Midbrain (tissue), 1 donor: ENCODE results near the gene CCR8.
A peak's percentile ranks its signal among the peaks of the same experiment; 100 is the strongest.

Source experiments
- DNase-seq: peaks from one replicate; lab custom pipeline; 2025; lab: John Stamatoyannopoulos, UW

CCR8 gene, protein sequence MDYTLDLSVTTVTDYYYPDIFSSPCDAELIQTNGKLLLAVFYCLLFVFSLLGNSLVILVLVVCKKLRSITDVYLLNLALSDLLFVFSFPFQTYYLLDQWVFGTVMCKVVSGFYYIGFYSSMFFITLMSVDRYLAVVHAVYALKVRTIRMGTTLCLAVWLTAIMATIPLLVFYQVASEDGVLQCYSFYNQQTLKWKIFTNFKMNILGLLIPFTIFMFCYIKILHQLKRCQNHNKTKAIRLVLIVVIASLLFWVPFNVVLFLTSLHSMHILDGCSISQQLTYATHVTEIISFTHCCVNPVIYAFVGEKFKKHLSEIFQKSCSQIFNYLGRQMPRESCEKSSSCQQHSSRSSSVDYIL

DNA sequence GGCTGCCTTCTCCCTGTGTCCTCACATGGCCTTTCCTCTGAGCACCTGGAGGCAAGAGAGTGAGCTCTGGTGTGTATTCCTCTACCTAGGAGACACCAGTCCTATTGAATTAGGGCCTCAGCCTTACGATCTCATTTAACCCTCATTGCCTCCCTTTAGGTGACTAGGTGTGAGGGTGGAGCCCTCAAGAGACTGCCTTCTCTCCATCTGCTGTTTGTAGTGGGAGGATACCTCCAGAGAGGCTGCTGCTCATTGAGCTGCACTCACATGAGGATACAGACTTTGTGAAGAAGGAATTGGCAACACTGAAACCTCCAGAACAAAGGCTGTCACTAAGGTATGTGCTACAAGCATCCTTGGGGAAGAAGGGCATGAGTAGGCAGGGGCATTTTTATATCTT, at the start of gene CCR8:
Gene CCR8 (plus strand): TSS at position 217 of the 400 bp plus-strand sequence. CDS start 2,623 bp downstream, outside the sequence.
- no peak for DNase-seq

DNA sequence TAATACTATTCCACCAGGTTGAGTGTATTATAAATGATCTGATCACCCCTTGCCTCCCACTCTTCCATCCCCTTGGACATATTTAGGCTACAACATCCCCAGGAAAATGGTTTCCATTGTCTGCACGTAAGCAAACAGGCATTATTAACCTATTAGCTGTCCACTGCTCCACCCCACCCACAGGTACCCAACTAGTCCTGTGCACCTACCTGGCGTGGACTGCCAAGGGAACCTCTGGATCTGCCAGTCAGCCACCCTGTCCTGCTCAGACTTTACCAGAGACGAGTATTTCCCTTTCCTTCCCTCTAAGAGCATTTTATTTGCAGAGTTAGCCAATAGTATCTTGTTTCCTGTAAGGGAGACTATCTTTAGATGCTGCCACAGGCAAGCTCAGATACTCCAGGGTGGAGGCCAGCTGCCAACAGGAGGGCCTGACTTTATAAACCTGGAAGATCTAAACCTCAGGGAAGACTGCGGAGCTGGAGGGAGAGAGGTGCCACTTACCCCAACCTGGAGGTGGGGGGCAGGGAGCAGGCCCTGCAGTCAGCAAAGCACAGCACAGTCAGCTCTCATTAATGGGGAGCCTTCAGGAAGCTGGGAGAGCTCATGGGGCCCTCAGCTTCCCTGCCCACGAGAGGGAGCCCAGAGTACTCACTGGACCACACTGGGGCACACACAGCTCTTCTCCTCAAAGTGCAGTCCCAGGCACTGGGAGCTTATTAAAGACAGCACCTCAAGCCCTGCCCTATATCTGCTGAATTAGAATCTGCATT, 49.6 kb upstream of the CCR8 start, which contains the start of gene CX3CR1:
Gene CX3CR1 (minus strand): TSS at position 292 of the 773 bp plus-strand sequence. CDS start 13,527 bp downstream, outside the sequence.
- DNase-seq, result peak; percentile 24

DNA sequence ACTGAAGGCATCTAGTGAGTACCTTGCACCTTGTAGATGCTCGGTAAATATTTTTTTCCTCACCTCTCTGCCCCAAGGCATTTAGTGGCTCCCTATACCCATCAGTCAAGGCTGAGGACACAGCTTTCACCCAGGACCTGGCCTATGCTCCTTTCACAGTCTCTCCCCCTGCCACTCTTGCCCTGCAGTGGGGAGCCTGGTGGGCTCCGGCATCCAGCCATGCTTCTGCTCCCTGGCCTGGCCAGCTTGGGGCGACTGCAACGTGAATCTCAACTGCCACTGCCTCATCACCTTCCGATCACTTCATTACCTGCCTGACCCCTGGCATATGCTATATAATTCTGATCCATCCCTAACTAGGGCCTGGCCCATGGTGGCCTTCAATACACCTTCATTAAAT, 48.9 kb upstream of the CCR8 start:
- no peak for DNase-seq

DNA sequence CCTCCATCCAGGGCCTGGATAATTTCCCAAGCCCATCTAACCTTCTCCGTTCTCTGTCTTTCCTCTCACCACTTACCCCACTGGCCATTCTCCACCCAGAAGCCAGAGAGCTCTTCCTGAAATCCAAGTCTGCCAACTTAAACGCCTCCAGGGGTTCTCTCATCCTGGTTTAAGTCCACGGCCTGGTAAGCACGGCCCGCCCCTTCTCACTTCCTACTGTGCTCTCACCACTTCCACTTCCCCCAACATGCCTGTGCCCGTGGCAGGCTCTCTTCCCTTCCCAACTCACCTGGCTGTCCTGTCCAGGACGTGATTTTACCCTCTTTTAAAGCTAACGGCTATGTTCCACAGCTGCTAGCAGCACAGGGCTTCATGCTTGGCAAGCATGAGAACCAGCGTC, 48.0 kb upstream of the CCR8 start:
- no peak for DNase-seq

DNA sequence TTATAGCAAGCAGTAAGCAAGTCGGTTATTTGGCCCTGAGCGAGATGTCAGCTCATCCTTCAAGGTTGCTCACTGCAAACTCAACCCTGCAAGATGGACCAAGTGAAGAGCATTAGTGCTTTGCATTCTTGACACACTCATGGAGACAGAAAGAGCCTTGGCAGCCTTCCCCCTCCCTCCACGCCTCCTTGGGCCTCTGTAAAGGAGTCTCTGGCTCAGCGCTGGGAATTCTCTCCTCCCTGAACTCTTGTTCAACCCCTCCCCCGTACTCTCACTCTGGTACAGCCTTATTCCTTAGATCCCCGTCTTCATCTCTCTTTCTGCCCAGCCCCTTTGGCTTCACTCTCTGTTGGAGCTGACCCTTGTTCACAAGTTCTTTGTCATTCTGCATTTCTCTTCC, 47.5 kb upstream of the CCR8 start:
- DNase-seq, result peak; percentile 6

DNA sequence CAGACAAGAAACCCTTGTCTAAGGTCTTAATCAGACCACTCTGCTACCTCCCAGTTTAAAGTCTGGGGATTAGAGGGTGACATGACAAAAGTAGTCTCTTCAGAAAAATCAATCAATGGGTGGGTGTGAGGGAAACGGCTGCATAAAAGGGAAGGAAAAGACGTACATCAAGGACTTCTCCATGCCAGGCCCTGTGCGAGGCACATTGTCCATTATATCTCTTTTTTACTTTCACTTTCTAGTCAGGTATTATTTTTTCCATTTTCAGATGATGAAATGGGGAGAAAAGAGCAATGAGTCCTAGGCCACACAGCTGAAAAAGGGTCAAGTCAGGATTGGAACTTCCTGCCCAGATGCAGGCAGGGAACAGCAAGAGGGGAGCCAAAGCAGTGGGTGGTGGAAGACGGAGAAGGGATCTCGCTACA, 45.0 kb upstream of the CCR8 start:
- no peak for DNase-seq

DNA sequence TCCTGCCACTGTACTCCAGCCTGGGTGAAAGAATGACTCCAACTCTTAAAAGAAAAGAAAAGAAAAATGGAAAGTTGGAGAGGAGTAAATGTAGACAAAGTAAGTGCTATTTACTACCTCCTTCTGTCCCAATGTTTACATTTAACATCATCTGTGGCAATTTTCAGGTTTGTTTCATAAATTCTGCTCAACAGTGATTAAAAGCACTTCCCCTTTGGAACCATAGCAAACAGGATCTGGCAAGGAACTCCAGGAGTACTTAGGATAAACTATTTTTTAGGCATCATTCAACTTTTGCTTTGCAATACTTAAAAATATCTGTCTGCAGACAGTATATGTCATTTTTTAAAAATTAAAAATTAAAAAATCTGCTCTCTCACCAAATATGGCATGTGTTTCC, 44.2 kb upstream of the CCR8 start:
- no peak for DNase-seq

DNA sequence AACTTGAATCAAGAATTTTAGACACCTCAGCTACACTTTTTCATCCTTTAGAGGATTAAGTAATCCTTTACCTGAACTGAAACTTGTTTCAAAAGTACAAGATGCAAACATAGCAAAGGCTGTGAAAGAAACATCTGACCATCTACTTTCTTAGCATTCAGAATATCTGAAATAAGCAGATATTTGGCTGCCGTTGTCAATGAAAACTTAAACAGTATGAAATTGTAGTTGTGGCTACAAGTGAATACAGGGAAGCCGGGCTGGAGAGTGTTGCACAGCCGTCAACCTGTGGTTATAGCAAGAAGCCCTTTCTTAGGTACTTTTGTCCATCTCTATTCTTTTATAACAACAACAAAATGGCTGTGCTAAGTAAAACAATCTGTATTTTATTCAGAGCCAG, 42.7 kb upstream of the CCR8 start:
- no peak for DNase-seq

DNA sequence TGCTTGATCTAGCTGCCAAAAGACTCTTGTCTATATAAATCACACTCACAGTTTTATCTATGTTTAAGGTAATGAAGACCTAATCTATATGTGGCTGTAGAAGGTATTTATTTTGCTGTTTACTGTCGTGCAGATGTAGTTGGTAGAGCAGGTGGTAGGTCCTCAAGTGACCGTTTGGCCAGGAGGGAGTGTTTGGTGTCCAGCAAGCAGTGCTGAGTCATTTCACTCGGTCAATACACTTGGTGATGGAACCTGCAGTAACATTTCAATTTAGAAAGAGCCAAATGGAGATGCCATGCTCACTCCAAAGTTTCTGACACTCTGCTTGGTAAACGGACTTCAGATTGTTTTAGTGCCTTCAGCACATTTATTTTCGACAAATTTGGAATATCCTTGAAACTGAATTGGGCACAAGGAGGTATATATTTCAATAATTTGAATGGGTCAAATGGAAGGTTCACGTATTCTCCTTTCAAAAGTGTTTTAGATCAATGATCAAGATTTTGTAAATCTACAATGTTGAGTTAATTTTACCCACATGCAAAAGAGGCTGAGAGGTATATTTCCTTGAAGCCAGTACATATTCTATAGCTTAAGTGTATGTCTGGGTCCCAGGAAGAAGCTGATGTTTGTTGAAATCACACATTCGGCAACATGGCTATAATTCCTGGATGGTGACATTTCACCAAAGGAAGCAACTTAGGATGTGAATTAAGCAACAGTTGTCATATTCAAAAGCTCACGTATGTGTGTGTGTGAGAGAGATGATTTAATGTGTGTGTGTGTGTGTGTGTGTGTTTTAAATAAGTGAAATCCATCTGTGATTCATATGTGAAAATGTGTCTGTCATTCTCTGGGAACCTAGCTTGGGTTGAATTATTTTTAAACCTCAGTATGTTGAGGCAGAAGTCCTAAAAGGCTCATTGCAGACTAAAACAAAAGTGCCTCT, 42.0 kb upstream of the CCR8 start:
- DNase-seq, result peak; percentile 14

DNA sequence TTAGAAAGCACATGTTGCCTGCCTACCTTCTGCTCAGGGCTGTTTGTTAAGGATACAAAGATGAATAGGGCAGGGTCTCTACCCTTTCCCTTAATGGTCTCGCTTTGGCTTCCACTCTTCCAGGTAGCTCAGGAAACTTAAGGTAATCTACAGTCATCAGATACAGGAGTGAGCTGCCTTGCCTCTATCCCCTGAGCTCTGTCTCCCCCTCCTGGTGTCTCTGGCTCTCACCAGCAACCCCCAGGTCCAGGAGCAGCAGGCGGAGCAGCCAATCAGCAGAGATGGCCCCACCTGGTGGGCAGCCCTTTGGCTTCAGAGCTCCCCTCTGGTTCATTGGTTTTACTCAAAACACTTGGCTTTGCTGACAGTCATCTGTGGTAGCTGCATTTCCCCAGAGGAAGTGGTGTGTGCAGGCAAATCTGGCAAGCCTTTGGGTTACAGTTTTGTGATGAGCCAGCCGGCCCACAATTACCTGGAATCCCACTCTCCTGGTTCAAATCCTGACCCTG, 41.2 kb upstream of the CCR8 start:
- DNase-seq, result peak; percentile 80

DNA sequence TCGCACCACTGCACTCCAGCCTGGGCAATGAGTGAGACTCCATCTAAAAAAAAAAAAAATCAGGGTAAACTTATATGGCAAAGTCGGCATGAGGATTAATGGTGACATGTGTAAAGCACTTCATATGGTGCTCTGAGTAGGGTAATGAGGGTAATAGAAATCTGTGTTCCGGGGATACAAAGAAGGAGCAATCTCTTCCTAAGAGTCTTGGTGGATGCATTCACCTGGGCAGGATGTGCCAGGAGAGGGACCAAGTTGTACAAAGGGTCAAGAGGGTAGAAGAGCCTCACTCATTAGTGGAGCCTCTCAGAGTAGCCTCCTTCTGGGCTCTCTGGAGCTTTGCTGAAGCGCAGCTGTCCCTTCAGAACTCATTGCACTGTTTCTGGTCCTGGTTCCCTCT, 40.4 kb upstream of the CCR8 start:
- DNase-seq, result no peak

DNA sequence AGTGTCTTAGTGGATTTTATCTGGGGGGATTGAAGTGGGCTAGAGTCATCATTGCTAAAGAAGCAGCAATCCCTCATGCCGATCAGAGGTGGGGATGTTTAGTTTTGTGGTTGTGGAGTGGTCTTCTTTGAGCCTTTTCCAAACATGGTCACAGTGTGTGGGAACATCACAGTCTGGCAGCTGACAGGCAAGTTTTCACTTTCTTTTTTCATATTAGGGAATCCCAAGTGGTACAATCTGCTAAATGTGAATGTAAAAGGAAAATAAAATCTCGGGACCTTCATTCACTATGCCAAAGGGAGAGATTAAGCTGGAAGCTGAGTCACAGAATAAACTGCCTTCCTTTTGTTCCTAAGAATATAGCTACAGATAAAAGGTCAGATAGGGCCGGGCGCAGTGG, 39.3 kb upstream of the CCR8 start:
- DNase-seq, result no peak

DNA sequence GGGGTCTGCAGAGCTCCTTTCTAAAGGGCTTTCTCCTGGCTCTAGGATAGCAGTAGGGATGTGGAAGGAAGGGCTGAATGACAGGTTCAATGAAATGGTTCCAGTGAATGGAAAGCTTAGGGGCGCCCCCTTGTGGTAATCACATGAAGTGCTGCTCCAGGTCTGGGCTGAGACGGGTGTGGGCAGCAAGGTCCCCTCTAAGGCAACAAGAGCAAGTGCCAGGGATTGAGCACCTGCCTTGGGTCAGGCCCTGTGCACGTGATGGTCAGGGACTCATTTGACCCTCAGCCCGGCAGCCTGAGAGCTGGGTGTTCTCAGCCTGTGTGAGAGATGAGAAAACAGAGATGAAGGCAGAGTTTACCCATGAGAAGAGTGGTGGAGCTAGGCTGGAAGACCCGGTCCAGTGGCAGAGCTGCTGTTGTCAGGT, 37.6 kb upstream of the CCR8 start:
- DNase-seq, result peak; percentile 67

DNA sequence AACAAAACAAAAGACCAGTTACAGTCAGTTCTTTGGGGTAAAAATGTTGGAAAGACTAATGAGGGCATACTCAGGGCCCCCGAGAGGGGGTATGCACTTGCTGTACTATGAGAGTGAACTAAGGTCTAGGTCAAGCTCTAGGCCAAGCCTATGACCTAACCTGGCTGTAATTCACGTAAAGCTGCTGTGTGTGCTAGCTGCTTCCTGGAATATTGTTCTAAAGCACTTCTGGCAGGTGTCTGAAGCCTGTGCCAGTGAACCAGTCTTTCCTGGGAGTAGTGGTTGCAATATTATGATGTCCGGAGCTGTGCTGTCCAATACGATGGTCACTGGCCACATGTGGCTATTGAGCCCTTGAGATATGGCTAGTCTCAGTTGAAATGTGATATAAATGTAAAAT, 36.5 kb upstream of the CCR8 start:
- no peak for DNase-seq

DNA sequence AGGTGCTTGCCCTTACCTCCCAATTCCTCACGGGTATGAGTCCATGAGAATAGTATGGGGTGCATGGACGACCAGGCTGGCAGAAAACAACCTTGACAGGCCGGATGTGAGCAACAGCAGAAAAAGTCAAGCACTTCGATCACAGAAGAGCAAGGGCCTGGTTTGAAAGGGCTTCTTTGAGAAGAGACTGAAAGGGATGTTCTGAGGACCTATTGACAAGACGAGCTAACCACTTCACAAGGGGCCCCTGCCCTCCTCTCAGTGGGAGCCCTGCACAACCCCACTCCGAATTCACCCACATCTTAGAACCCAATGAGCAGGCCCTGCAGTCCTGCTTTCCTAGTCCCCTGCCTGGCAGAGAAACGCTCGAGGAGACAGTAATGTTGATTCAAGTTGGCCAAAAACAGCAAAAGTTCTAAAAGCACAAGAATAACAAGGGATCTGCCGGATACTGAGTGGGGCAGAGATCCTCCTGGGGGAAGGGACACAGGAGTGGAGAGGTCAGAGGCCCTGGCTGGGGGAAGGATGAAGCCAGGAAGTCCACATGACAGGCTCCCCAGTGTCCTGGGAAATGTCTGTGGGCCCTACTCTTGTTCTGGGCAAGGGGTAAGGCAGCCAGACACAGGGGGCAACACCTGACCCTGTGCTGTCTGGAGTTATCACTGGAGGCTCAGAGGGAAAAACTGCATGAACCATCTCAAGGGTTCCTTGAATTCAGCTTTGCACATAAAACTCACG, 34.9 kb upstream of the CCR8 start:
- no peak for DNase-seq

DNA sequence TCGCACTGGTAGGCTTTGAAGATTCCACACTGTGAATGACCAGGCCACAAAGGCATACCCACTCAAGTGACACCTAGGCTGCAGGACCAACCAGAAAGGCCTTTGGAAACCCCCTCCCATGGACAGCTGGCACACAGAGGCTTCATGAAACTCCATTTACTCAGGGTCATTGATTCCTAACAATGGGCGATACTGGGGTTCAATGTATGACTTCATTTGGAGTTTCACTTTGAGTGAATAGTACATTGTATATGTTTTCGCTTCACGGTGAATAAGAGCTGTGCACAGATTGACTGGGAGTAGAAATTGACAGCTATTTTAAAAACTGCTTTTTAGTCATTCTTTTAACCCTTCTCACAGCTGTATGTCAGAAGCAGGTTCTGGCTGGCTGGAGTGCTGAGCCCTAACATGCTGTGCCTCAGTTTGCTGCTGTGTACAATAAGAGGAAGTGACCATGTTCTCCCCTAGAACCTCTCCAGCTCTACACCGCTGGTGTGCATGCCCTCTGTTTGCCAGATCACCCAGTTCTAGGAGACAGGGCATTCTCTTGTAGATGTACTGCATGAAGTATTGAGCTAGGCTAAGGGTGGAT, 34.2 kb upstream of the CCR8 start:
- no peak for DNase-seq

DNA sequence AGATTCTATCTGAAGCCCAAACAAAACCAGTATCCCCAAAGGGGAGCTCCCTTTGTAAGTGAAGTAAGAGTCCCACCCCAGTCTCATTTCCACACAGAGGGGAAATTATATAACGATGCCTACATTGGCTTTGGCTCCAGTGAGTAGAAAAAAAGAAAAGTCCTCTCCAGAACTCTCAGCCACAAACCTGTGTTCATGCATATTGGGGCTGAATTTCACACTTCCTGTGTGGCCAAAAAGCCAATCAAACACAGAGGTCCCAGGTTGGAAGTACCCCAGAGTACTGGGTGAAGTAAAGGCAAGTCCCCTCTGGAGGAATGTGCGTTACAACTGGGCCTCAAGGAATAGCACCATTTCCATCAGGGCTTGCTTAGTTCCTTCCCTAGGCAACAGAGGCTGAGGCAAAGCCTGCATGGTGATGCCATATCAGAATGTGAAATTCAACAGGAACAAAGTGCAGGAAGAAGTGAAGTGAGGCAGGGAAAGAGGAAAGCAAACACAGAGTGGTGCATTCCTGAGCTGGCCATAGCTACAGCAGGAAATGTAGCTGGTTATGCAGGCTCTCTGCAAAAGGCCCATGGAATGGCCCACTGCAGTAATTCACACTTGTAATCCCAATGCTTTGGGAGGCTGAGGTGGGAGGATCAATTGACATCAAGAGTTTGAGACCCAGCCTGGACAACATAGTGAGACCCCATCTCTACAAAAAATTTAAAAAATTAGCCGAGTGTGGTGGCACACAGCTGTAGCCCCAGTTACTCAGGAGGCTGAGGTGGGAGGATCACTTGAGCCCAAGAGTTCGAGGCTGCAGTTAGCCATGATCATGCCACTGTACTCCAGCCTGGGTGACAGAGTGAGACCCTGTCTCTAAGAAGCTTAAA, 33.1 kb upstream of the CCR8 start:
- DNase-seq, result no peak

DNA sequence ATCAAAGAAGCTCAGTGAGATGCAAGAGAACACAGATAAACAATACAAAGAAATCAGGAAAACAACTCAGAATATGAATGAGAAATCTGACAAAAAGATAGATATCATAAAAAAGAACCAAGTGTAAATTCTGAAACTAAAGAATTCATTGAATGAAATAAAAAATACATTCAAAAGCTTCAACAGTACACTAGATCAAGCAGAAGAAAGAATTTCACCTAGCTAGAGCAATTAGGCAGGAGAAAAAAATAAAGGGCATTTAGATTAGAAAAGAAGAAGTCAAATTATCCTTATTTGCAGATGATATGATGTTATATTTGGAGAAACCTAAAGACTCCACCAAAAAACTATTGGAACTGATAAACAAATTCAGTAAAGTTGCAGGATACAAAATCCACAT, 30.2 kb upstream of the CCR8 start:
- DNase-seq, result no peak

DNA sequence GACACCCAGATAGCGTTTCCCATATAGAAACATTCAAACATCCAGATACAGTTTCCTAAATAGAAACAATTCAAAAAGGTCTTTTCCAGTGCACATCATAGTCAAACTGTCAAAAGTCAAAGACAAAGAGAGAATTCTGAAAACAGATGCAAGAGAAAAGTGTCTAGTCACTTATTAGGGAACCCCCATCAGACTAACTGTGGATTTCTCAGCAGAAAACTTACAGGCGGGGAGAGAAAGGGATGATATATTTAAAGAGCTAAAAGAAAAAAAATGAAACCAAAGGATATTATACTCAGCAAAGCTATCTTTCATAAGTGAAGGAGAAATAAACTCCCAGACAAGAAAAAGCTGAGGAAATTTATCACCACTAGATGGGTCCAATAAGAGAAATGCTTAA, 27.3 kb upstream of the CCR8 start:
- DNase-seq, result no peak

DNA sequence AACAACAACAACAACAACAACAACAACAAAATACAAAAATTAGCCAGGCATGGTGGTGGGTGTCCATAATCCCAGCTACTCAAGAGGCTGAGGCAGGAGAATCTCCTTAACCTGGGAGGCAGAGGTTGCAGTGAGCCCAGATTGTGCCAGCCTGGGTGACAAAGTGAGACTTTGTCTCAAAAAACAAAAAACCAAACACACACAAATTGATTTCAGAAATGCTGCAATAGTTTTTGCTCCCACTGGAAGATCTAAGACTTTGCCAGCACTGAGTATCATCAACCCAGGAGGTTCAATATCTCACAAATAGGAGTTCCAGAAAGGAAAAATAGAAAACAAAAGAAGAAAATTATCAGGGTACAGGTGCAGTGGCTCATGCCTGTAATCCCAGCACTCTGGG, 16.2 kb upstream of the CCR8 start:
- DNase-seq, result no peak
